ENCODE results near the gene PHKA1.
"Not testable (repeated sequence)": the region's sequence is repeated elsewhere in the genome, so short reads cannot be mapped to it uniquely, and the experiment has no call there.

The PHKA1 gene

GRCh38 chrX:72572248-72573157, 141.6 kb downstream of the PHKA1 start, which contains the start of gene HDAC8:
Gene HDAC8 (minus strand): TSS chrX:72572843. CDS start chrX:72572761, 82 bp downstream.
- peak; percentile 44 for DNase-seq (ENCODE audit: low read depth, low spot score)

GRCh38 chrX:72569786-72570185, 144.3 kb downstream of the PHKA1 start:
- no peak for DNase-seq (ENCODE audit: low read depth, low spot score)

GRCh38 chrX:72568406-72569092, 145.6 kb downstream of the PHKA1 start:
- DNase-seq (ENCODE audit: low read depth, low spot score), result no peak

- no peak for DNase-seq (ENCODE audit: low read depth, low spot score)
These were observed 147.7 kb downstream of the PHKA1 start for GRCh38 chrX:72566448-72566847.

- not testable (repeated sequence) for DNase-seq (ENCODE audit: low read depth, low spot score)
These were observed 154.5 kb downstream of the PHKA1 start for GRCh38 chrX:72559655-72560054.

- no peak for DNase-seq (ENCODE audit: low read depth, low spot score)
These were observed 159.5 kb downstream of the PHKA1 start for GRCh38 chrX:72554448-72555140.

- DNase-seq (ENCODE audit: low read depth, low spot score), result not testable (repeated sequence)
These were observed 161.7 kb downstream of the PHKA1 start for GRCh38 chrX:72552443-72552842.

- DNase-seq (ENCODE audit: low read depth, low spot score), result no peak
These were observed 168.1 kb downstream of the PHKA1 start for GRCh38 chrX:72545990-72546389.

GRCh38 chrX:72540318-72540717, 173.8 kb downstream of the PHKA1 start:
- DNase-seq (ENCODE audit: low read depth, low spot score), result no peak

- no peak for DNase-seq (ENCODE audit: low read depth, low spot score)
These were observed 174.3 kb downstream of the PHKA1 start for GRCh38 chrX:72539822-72540221.

- DNase-seq (ENCODE audit: low read depth, low spot score), result no peak
These were observed 177.6 kb downstream of the PHKA1 start for GRCh38 chrX:72536542-72536941.

- DNase-seq (ENCODE audit: low read depth, low spot score), result no peak
These were observed 181.7 kb downstream of the PHKA1 start for GRCh38 chrX:72532366-72532765.
